MV-4-11 (cell line): ENCODE data around the gene ADAMTS16.
A peak's percentile ranks its signal among the peaks of the same experiment; 100 is the strongest.

ENCODE experiments used
- DNase-seq: peaks from one replicate; lab custom pipeline; 2025; lab: John Stamatoyannopoulos, UW

ADAMTS16 gene

GRCh38 chr5:5316334-5316733 is 176.2 kb downstream of the ADAMTS16 start:
- DNase-seq = no peak

- DNase-seq = no peak
Measured at GRCh38 chr5:5317976-5318375, 177.8 kb downstream of the ADAMTS16 start.

- DNase-seq = peak; percentile 49
Measured at GRCh38 chr5:5318426-5319190, 178.5 kb downstream of the ADAMTS16 start.

- no peak for DNase-seq
Measured at GRCh38 chr5:5320062-5320805, 180.1 kb downstream of the ADAMTS16 start.

GRCh38 chr5:5321137-5321536 is 181.0 kb downstream of the ADAMTS16 start:
- no peak for DNase-seq

- DNase-seq = no peak
Measured at GRCh38 chr5:5323551-5323950, 183.4 kb downstream of the ADAMTS16 start.

GRCh38 chr5:5326115-5326758 is 186.1 kb downstream of the ADAMTS16 start:
- DNase-seq = no peak

- no peak for DNase-seq
Measured at GRCh38 chr5:5327126-5327525, 187.0 kb downstream of the ADAMTS16 start.

GRCh38 chr5:5330728-5331452 is 190.8 kb downstream of the ADAMTS16 start:
- DNase-seq = no peak

GRCh38 chr5:5331848-5332247 is 191.7 kb downstream of the ADAMTS16 start:
- no peak for DNase-seq

GRCh38 chr5:5332287-5332686 is 192.2 kb downstream of the ADAMTS16 start:
- no peak for DNase-seq

GRCh38 chr5:5335107-5335506 is 195.0 kb downstream of the ADAMTS16 start:
- no peak for DNase-seq

- DNase-seq = no peak
Measured at GRCh38 chr5:5335700-5336264, 195.7 kb downstream of the ADAMTS16 start.

GRCh38 chr5:5339257-5339656 is 199.1 kb downstream of the ADAMTS16 start:
- no peak for DNase-seq

- DNase-seq = peak; percentile 64
Measured at GRCh38 chr5:5340206-5340729, 200.1 kb downstream of the ADAMTS16 start.

GRCh38 chr5:5341531-5342292 is 201.6 kb downstream of the ADAMTS16 start:
- no peak for DNase-seq

GRCh38 chr5:5342784-5343183 is 202.7 kb downstream of the ADAMTS16 start:
- DNase-seq = peak; percentile 8

GRCh38 chr5:5343568-5343967 is 203.4 kb downstream of the ADAMTS16 start:
- DNase-seq = no peak

- no peak for DNase-seq
Measured at GRCh38 chr5:5344051-5344571, 204.0 kb downstream of the ADAMTS16 start.

GRCh38 chr5:5344606-5345005 is 204.5 kb downstream of the ADAMTS16 start:
- no peak for DNase-seq

- no peak for DNase-seq
Measured at GRCh38 chr5:5347442-5347841, 207.3 kb downstream of the ADAMTS16 start.
